ENCODE results near the gene FHIP1B.

DNA sequence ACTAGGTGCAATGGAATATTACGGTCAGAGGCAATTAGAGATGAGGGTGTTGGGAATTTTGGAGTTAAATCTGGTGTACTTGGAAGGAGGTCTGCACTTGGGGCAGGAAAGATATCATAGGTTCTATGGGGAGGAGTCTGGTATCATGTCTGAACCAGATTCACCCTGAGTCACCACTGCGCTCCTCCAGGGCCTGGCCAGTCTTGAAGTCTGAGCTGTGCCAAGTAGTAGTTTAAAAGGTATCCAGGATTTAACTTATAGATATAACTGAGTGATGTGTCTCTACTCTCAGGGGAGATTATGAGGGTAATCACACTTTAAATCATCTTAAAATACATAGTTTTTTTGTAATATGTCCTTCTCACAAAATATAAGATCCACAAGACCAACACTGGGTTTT, 11.1 kb upstream of the FHIP1B start:
- TF ChIP-seq, protein P1, sequence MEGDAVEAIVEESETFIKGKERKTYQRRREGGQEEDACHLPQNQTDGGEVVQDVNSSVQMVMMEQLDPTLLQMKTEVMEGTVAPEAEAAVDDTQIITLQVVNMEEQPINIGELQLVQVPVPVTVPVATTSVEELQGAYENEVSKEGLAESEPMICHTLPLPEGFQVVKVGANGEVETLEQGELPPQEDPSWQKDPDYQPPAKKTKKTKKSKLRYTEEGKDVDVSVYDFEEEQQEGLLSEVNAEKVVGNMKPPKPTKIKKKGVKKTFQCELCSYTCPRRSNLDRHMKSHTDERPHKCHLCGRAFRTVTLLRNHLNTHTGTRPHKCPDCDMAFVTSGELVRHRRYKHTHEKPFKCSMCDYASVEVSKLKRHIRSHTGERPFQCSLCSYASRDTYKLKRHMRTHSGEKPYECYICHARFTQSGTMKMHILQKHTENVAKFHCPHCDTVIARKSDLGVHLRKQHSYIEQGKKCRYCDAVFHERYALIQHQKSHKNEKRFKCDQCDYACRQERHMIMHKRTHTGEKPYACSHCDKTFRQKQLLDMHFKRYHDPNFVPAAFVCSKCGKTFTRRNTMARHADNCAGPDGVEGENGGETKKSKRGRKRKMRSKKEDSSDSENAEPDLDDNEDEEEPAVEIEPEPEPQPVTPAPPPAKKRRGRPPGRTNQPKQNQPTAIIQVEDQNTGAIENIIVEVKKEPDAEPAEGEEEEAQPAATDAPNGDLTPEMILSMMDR (IDR thresholded peaks at IDR 0.05): no peak
- no peak for TF ChIP-seq POLR2A (IDR thresholded peaks at IDR 0.05)
